Inflammatory macrophage (primary cell): ENCODE measurements around the gene SLC6A9.

Experiments
- DNase-seq, 2 donors: peaks; one replicate each; pipeline ENCODE4 v3.0.0-alpha.2; 2020 to 2022

SLC6A9 gene

GRCh38 chr1:43968348-43968948, 62.8 kb downstream of the SLC6A9 start:
- DNase-seq, result peak; percentile 25 to 31

GRCh38 chr1:43965316-43965715, 65.9 kb downstream of the SLC6A9 start:
- DNase-seq, result no peak

- DNase-seq, result no peak
These were observed 67.4 kb downstream of the SLC6A9 start for GRCh38 chr1:43963890-43964289.

- no peak for DNase-seq
These were observed 68.3 kb downstream of the SLC6A9 start for GRCh38 chr1:43963006-43963405.

GRCh38 chr1:43962324-43962723, 68.9 kb downstream of the SLC6A9 start:
- DNase-seq, result no peak

- no peak for DNase-seq
These were observed 69.6 kb downstream of the SLC6A9 start for GRCh38 chr1:43961692-43962091.

GRCh38 chr1:43960798-43961197, 70.5 kb downstream of the SLC6A9 start:
- no peak for DNase-seq

GRCh38 chr1:43958351-43959255, 72.7 kb downstream of the SLC6A9 start:
- no peak for DNase-seq

GRCh38 chr1:43957407-43958040, 73.7 kb downstream of the SLC6A9 start:
- no peak for DNase-seq

- no peak for DNase-seq
These were observed 75.0 kb downstream of the SLC6A9 start for GRCh38 chr1:43956234-43956633.

GRCh38 chr1:43954036-43954435, 77.2 kb downstream of the SLC6A9 start:
- DNase-seq, result no peak

- DNase-seq, result no peak
These were observed 77.9 kb downstream of the SLC6A9 start for GRCh38 chr1:43953361-43953760.

GRCh38 chr1:43952731-43953346, 78.4 kb downstream of the SLC6A9 start:
- DNase-seq, result no peak

GRCh38 chr1:43951021-43951985, 80.0 kb downstream of the SLC6A9 start:
- no peak for DNase-seq

GRCh38 chr1:43949678-43950077, 81.6 kb downstream of the SLC6A9 start:
- no peak for DNase-seq

GRCh38 chr1:43947874-43948437, 83.3 kb downstream of the SLC6A9 start:
- no peak for DNase-seq

GRCh38 chr1:43947061-43947873, 84.0 kb downstream of the SLC6A9 start:
- no peak for DNase-seq
